Measurements from ENCODE around the gene ZNF724.
"Not testable (repeated sequence)": the region's sequence is repeated elsewhere in the genome, so short reads cannot be mapped to it uniquely, and the experiment has no call there.

The ZNF724 gene

GRCh38 chr19:23254141-23254910 is 4.1 kb upstream of the ZNF724 start:
- H3K36me3 ChIP-seq (ENCODE audit: low read depth), result 0 out of 2 replicates have a peak, but pooled peaks cover under 1% of the 10 kb centered on the region
- TF ChIP-seq CTCF (IDR thresholded peaks at IDR 0.05; ENCODE audit: poor library complexity, severe bottlenecking), result no peak
- no peak overlapping the region for H3K27ac ChIP-seq (ENCODE audit: poor library complexity, severe bottlenecking)
- ATAC-seq (ENCODE audit: low read depth), result no peak
- H3K9me3 ChIP-seq (ENCODE audit: severe bottlenecking), result no peaks in the 10 kb centered on the region
- H3K27me3 ChIP-seq (ENCODE audit: insufficient read depth, poor library complexity, severe bottlenecking), result no peaks in the 10 kb centered on the region
- no peak for DNase-seq (ENCODE audit: low spot score)
- peaks cover 3% of the 10 kb centered on the region for H3K4me1 ChIP-seq (ENCODE audit: insufficient read depth, poor library complexity, severe bottlenecking)
- no peak overlapping the region for H3K4me3 ChIP-seq (ENCODE audit: severe bottlenecking)

- not testable (repeated sequence) for ATAC-seq (ENCODE audit: low read depth); DNase-seq (ENCODE audit: low spot score); H3K4me3 ChIP-seq (ENCODE audit: severe bottlenecking); H3K9me3 ChIP-seq (ENCODE audit: severe bottlenecking); H3K27ac ChIP-seq (ENCODE audit: poor library complexity, severe bottlenecking); H3K27me3 ChIP-seq (ENCODE audit: insufficient read depth, poor library complexity, severe bottlenecking); H3K36me3 ChIP-seq (ENCODE audit: low read depth); H3K4me1 ChIP-seq (ENCODE audit: insufficient read depth, poor library complexity, severe bottlenecking)
These were observed 3.1 kb upstream of the ZNF724 start for GRCh38 chr19:23253256-23253655.

- Histone ChIP-seq H3K9me3 (ENCODE audit: severe bottlenecking) (peaks cover 29% of the 10 kb centered on the region), H3K4me1 (ENCODE audit: insufficient read depth, poor library complexity, severe bottlenecking) (no peaks in the 10 kb centered on the region), H3K36me3 (ENCODE audit: low read depth) (peaks cover 96% of the 10 kb centered on the region), H3K27me3 (ENCODE audit: insufficient read depth, poor library complexity, severe bottlenecking) (no peaks in the 10 kb centered on the region), H3K4me3 (ENCODE audit: severe bottlenecking) (no peak overlapping the region), H3K27ac (ENCODE audit: poor library complexity, severe bottlenecking) (no peak overlapping the region)
- DNase-seq (ENCODE audit: low spot score), result no peak
- ATAC-seq (ENCODE audit: low read depth), result no peak
- no peak for TF ChIP-seq CTCF (IDR thresholded peaks at IDR 0.05; ENCODE audit: poor library complexity, severe bottlenecking)
These were observed 8.8 kb downstream of the ZNF724 start for GRCh38 chr19:23241419-23241818.

GRCh38 chr19:23222998-23223652 is 27.1 kb downstream of the ZNF724 start:
- Histone ChIP-seq H3K27ac (ENCODE audit: poor library complexity, severe bottlenecking) (no peak overlapping the region), H3K4me3 (ENCODE audit: severe bottlenecking) (no peak overlapping the region), H3K27me3 (ENCODE audit: insufficient read depth, poor library complexity, severe bottlenecking) (no peaks in the 10 kb centered on the region), H3K36me3 (ENCODE audit: low read depth) (peaks cover 86% of the 10 kb centered on the region), H3K9me3 (ENCODE audit: severe bottlenecking) (peaks cover 58% of the 10 kb centered on the region), H3K4me1 (ENCODE audit: insufficient read depth, poor library complexity, severe bottlenecking) (no peaks in the 10 kb centered on the region)
- ATAC-seq (ENCODE audit: low read depth) (no peak), DNase-seq (ENCODE audit: low spot score) (no peak)
- TF ChIP-seq CTCF (IDR thresholded peaks at IDR 0.05; ENCODE audit: poor library complexity, severe bottlenecking), result no peak

GRCh38 chr19:23203841-23204344 is 46.3 kb downstream of the ZNF724 start:
- H3K4me1 ChIP-seq (ENCODE audit: insufficient read depth, poor library complexity, severe bottlenecking), result no peaks in the 10 kb centered on the region
- ATAC-seq (ENCODE audit: low read depth) (no peak), DNase-seq (ENCODE audit: low spot score) (no peak)
- TF ChIP-seq CTCF (IDR thresholded peaks at IDR 0.05; ENCODE audit: poor library complexity, severe bottlenecking), result no peak
- H3K4me3 ChIP-seq (ENCODE audit: severe bottlenecking), result no peak overlapping the region
- no peaks in the 10 kb centered on the region for H3K36me3 ChIP-seq (ENCODE audit: low read depth)
- H3K9me3 ChIP-seq (ENCODE audit: severe bottlenecking), result no peaks in the 10 kb centered on the region
- no peaks in the 10 kb centered on the region for H3K27me3 ChIP-seq (ENCODE audit: insufficient read depth, poor library complexity, severe bottlenecking)
- H3K27ac ChIP-seq (ENCODE audit: poor library complexity, severe bottlenecking), result no peak overlapping the region
